ENCODE data around the gene SPATA31E1. TPM values are rescaled to one million over a fixed set of nuclear protein-coding genes. Genes with fewer than 3 reads are reported as not detected.

The SPATA31E1 gene
- total RNA-seq, 1 experiment from 2014 or later, result 0.04 TPM

- TF ChIP-seq STAT6 (CRISPR knock-in tag; conservative IDR thresholded peaks at IDR 0.05; ENCODE audit: low read depth) (no peak), ZNF281 (CRISPR knock-in tag; IDR thresholded peaks at IDR 0.05) (no peak), MXD4 (CRISPR knock-in tag; IDR thresholded peaks at IDR 0.05; ENCODE audit: borderline replicate concordance) (no peak), ZNF671 (CRISPR knock-in tag; IDR thresholded peaks at IDR 0.05) (no peak), CDX4 (CRISPR knock-in tag; IDR thresholded peaks at IDR 0.05; ENCODE audit: borderline replicate concordance) (no peak), RELA (CRISPR knock-in tag; IDR thresholded peaks at IDR 0.05; ENCODE audit: borderline replicate concordance) (no peak)
These were observed 18.7 kb upstream of the SPATA31E1 start (continued) for GRCh38 chr9:87863882-87864465.

- Mint-ChIP-seq H3K36me3 (0 out of 2 replicates have a peak, but pooled peaks cover 3% of the 10 kb centered on the region), H3K4me3 (no peak overlapping the region), H3K4me1 (peaks cover 15% of the 10 kb centered on the region), H3K27me3 (ENCODE audit: low read depth) (no peaks in the 10 kb centered on the region), H3K27ac (no peak overlapping the region), H3K9me3 (peaks cover 22% of the 10 kb centered on the region)
- ChIA-PET POLR2A (no interaction called here), CTCF (no interaction called here)
- DNase-seq (ENCODE audit: low spot score) (no peak), ATAC-seq (no peak)
- TF ChIP-seq PRDM15 (CRISPR knock-in tag; IDR thresholded peaks at IDR 0.05), result no peak
- no peak for TF ChIP-seq PRRX2 (CRISPR knock-in tag; IDR thresholded peaks at IDR 0.05)
- TF ChIP-seq CDX4 (CRISPR knock-in tag; IDR thresholded peaks at IDR 0.05; ENCODE audit: borderline replicate concordance), result no peak
- TF ChIP-seq ZNF138 (CRISPR knock-in tag; conservative IDR thresholded peaks at IDR 0.05), result no peak
- no peak for TF ChIP-seq NR2C2 (CRISPR knock-in tag; IDR thresholded peaks at IDR 0.05)
- no peak for TF ChIP-seq ATF1 (CRISPR knock-in tag; IDR thresholded peaks at IDR 0.05)
- no peak for TF ChIP-seq ZNF512 (CRISPR knock-in tag; IDR thresholded peaks at IDR 0.05; ENCODE audit: borderline replicate concordance)
- no peak for TF ChIP-seq NR1H2 (CRISPR knock-in tag; IDR thresholded peaks at IDR 0.05)
- TF ChIP-seq ZNF425 (CRISPR knock-in tag; conservative IDR thresholded peaks at IDR 0.05), result no peak
- no peak for TF ChIP-seq E2F1 (CRISPR knock-in tag; IDR thresholded peaks at IDR 0.05)
- no peak for TF ChIP-seq USF2 (CRISPR knock-in tag; IDR thresholded peaks at IDR 0.05)
- no peak for TF ChIP-seq HMGA2 (CRISPR knock-in tag; IDR thresholded peaks at IDR 0.05)
- TF ChIP-seq JUN (CRISPR knock-in tag; IDR thresholded peaks at IDR 0.05), result no peak
- no peak for TF ChIP-seq SOX15 (CRISPR knock-in tag; IDR thresholded peaks at IDR 0.05)
These were observed 17.8 kb upstream of the SPATA31E1 start for GRCh38 chr9:87864915-87865314.

Data from WTC11 (cell line).